HG03103 (cell line): ENCODE data around the gene FMN2.

Experiments
- ATAC-seq: cut with Tn5 transposase; IDR thresholded peaks from one replicate; pipeline ENCODE4 v1.9.1; 2021; ENCODE audit warnings: low read depth; ENCODE audit not compliant: unreplicated experiment

FMN2 gene

GRCh38 chr1:240344918-240345317, 253.2 kb downstream of the FMN2 start:
- no peak for ATAC-seq

GRCh38 chr1:240349695-240350094, 258.0 kb downstream of the FMN2 start:
- no peak for ATAC-seq

- ATAC-seq, result no peak
Measured at GRCh38 chr1:240350910-240351331, 259.2 kb downstream of the FMN2 start.

DNA sequence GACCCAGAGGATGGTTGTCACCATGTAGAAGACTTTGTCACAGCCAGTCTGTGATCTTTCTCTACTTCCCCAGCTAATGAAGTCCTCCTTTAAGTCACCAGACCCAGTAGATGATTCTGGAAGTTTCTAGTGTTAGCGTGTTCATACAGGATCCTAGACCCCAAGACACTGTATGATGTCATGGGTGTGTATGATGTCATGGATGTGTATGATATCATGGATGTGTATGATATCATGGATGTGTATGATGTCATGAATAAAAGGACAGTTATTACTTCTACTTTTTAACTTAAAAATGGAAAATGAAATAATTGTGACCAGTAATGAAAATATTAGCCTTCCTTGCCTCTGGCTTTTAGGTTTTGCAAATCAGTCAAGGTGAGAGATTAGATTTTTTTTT, 260.0 kb downstream of the FMN2 start:
- ATAC-seq, result no peak

DNA sequence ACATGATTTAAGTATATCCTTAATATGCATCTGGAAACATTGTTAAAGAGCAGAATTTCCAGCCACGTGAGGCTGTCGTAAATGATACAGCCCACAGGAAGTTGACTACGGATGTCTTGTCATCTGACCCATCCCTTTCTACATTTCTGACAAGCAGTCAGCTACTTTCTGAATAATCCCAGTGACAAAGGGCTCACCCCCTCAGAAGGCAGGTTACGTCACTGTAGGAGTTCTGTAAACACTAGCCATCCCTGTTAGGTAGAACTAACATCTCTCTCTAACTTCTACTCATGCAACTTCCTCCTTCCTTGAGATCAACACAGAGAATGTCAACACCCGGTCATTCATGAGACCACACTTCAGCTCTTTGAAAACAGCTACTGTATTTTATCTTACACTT, 261.1 kb downstream of the FMN2 start:
- no peak for ATAC-seq

DNA sequence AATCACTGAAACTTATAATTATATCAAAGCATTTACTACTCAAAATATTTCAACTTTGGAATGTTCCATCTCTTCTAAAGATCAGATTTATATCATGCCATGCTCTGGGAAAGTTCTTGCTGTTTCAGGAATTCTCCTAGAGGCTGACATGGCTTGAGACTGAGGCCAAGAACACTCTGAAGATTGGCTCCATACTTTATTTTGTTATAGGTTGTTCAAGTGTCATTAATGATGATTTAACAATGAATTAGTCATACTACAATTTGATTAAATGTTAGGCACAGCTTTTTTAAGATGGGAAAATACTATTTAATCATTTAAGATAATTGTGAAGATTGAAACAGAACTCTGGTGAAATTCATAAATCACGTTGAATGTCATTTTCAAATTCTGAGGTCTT, 264.9 kb downstream of the FMN2 start:
- no peak for ATAC-seq

GRCh38 chr1:240362046-240362445, 270.4 kb downstream of the FMN2 start:
- no peak for ATAC-seq

- ATAC-seq, result no peak
Measured at GRCh38 chr1:240362826-240363225, 271.1 kb downstream of the FMN2 start.

DNA sequence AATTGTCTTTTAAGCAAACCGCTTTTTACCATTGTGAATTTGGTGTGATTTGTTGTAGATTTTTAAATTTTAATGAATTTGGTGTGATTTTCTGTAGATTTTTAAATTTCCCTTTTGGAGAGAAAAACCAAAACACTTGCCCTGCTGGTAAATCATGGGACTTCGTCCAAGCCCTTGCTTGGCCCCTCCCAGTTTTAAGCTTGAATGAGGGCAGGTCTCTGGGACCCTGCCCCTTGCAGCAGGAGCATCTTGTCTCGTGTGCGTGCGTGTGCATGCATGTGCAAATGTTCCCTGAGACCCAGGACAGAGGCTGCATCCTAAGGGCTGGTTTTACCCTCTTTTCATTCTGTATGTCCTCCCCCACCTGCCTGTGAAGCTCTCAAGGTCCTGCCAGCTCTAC, 271.6 kb downstream of the FMN2 start:
- no peak for ATAC-seq

DNA sequence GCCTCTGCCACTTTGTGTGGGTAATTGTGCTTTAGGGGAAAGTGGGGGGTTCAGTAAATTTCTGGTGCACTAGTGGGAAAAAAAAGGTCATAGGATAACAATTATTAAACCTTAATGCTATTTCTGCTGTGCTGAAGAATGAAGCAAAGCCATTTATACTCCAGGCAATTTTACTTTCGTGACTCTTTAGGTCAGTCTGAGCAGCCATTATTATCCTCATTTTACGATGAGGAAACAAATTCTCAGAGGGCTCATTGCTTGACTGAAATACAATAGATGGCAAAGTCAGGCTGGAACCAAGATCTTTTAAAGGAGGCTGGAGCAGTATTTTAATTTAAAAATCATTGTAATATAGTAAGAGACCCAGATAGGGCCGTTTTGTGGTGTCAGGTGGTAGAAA, 272.2 kb downstream of the FMN2 start:
- ATAC-seq, result no peak

- no peak for ATAC-seq
Measured at GRCh38 chr1:240366636-240367035, 275.0 kb downstream of the FMN2 start.

GRCh38 chr1:240385551-240385950, 293.9 kb downstream of the FMN2 start:
- no peak for ATAC-seq

DNA sequence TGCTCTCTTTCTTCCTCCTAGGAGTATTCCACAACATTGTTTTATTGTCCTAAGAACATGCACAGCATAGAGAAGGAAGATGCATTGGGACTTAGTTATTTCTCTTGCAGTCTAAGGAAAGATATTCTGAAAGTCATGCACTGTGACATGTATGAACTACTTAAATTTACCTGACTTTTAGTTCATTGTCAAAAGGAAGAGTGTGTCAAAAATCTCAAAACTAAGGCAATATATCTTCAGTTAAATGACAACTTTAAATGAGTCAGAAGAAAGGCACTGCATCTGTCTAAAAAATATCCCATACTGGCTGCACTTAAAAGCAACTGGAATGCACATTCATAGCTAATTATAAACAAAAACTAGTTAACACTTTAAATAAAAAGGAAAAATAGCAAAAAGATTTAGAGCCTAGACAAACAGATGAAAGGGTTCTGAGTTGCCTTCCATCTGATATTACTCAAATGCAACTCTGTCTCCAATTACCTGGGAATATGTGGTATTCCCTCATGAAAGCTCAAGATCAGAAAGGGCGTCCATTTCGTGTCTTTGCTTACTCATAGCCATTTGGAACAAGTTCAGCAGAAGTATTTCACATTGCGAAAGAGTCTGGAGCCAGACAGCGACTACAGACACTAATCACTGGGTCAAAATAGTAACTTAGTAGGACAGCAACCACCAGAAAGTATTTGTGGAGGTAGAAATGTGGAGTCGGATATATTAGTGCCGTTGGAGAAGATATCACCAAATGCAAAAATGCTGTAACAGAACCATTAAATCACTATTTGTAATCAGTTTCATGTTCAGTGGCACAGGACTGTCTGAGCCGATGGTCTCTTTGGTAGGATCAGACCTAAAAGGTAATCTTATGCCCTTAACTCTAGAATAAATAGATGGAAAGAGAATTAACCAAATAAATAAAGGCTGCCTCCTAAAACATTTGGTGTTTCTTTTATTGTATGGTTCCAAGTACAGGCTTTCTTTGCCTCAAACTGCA, 294.6 kb downstream of the FMN2 start:
- ATAC-seq, result no peak

DNA sequence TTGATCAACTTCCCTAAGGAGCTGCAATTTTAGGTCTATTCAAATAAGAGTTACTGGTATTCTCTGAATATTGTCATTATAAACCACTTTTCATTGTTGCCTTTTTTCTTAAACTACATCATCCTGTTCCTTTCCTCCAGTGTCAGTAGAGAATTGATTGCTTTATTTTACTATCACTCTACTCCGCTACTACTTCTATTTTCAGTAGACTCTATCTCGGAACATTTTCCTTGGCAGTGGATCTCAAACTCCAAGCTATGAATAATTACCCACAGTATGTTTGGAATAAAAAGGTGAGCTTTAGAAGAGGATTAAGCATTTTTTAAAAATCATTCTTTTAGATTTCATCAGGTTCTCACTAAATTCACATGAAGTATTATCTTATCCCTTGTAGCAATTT, 295.4 kb downstream of the FMN2 start:
- ATAC-seq, result no peak

GRCh38 chr1:240391660-240392260, 300.1 kb downstream of the FMN2 start:
- ATAC-seq, result no peak

DNA sequence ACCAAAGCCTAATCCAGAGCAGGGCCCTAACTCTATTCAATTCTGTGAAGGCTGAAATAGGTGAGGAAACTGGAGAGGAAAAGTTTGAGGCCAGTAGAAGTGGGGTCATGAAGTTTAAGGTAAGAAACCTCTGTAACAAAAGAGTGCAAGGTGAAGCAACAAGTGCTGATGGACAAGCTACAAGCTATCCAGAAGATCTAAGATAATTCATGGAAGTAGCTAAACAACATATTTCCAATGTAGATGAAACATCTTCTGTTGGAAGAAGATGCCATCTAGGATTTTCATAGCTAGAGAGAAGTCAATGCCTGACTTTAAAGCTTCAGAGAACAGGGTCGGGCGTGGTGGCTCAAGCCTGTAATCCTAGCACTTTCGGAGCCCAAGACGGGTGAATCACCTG, 302.7 kb downstream of the FMN2 start:
- no peak for ATAC-seq

- no peak for ATAC-seq
Measured at GRCh38 chr1:240395336-240395735, 303.7 kb downstream of the FMN2 start.

- no peak for ATAC-seq
Measured at GRCh38 chr1:240399381-240399780, 307.7 kb downstream of the FMN2 start.

- no peak for ATAC-seq
Measured at GRCh38 chr1:240401731-240402130, 310.0 kb downstream of the FMN2 start.

DNA sequence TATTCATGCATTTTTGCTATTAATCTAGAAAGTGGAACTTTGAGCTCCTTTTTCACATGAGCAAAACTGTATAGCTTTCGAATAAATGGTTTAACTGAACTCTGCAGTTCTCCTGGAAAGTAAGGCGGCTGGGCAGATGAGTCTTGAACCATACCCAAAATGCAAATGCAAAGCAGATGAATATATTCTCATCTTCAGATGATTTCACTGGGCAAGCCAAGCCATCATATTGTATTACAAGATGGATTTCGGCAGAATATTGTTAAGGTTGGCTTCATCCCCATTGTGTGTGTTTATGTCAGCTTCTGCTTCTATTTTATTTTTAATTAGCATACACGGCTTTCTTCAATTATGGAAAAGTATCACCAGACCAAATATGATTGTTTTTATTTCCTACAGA, 310.6 kb downstream of the FMN2 start:
- ATAC-seq, result no peak

DNA sequence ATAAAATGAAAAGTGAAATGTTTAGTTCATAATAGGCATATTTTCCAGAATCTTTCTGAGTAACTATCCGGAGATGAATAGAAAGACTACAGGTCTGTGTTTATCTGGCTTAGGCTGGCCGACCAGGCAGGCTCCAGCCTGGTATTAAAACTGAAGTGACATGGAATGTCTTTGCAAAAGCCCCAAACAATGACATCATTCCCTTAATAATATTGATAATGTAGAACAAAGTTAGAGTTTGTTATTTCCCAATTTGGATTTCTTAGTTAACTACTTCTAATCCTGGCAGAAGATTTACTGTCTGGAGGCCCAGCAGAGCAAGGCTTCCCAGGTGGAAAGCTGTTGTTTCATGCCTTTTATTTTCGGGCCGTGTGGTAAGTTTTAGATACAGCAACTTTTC, 312.6 kb downstream of the FMN2 start:
- no peak for ATAC-seq

GRCh38 chr1:240405751-240406150, 314.1 kb downstream of the FMN2 start:
- ATAC-seq, result no peak
